SK-N-MC (cell line): ENCODE results near the gene AFAP1L2.

Experiments
- EZH2 ChIP-seq: fragments of 200-600 bp; sonication (generic); IDR thresholded peaks from one replicate; pipeline ENCODE4 v1.6.1; 2017; ENCODE audit warnings: antibody characterized with exemption
- FOXP2 ChIP-seq: optimal IDR thresholded peaks from 2 replicates; pipeline ENCODE3; 2011; ENCODE audit warnings: mild to moderate bottlenecking, moderate library complexity; ENCODE audit not compliant: insufficient read depth; ENCODE audit errors: extremely low read length, control extremely low read depth
- POLR2AphosphoS5 ChIP-seq: IDR thresholded peaks from 2 replicates; pipeline ENCODE4 v1.6.1; 2012; ENCODE audit warnings: mild to moderate bottlenecking, low read depth, low read length, borderline replicate concordance

GRCh38 chr10:114313866-114314265, 90.4 kb downstream of the AFAP1L2 start:
- no peak for TF ChIP-seq POLR2AphosphoS5
- TF ChIP-seq EZH2 = no peak
- no peak for TF ChIP-seq FOXP2
